Measurements from ENCODE around the gene PLXNB2. TPM values are rescaled to one million over a fixed set of nuclear protein-coding genes. Genes with fewer than 3 reads are reported as not detected.

The PLXNB2 gene
- total RNA-seq, 1 donor from 2014 or later: 70.6 TPM

DNA sequence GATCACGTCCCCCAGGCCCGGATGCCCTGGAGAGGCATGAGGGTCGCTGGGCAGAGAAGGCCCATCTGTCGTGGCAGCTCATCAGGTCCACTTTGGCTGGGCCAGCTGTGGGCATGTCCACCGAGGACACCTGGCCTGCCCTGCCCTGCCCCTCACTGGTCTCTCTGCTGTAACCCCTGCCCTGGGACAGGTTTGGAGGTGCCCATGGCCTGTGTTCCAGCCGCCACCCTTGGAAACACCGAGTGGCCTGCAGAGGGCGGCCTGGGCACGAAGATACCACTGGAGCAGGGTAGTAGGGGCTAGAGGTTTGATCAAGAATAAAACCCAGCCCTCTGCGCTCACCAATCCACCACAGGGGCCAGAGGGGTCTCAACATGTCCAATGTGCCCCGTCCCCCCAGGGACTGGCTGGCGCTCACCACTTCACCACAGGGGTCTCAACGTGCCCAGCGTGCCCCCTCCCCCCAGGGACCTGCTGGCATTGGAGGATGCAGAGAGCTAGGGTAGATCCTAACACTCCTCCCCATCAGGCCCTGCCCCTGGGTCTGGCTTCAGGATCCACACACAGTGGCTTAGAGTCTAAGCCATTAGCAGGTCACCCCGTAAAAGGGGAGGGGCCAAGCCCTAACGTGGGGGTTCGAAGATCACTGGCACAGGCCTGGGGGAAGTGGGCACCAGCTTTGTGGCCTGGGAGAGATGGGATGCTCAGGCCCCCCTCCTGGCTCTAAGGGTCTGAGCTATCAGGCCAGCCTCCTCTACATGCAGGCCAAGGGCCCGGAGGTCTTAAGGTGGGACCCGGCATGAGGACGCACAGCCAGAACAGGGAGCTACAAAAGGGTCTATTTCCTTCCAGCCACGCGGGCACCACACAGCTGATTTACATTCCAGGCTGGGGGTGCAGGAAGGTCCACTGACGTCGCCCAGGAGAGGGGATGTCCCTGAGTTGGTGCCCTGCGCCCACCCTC, 55.1 kb downstream of the PLXNB2 start:
- DNase-seq (ENCODE audit: missing footprints) (peak; percentile 90), ATAC-seq (peak; percentile 80)
- intact Hi-C loops (cut with DNase I): loop anchor here (2.0 to 5.0 kb wide), 2 partner anchors 18 to 255 kb away; partner anchors contain the start of genes LMF2, MAPK11 and NCAPH2

DNA sequence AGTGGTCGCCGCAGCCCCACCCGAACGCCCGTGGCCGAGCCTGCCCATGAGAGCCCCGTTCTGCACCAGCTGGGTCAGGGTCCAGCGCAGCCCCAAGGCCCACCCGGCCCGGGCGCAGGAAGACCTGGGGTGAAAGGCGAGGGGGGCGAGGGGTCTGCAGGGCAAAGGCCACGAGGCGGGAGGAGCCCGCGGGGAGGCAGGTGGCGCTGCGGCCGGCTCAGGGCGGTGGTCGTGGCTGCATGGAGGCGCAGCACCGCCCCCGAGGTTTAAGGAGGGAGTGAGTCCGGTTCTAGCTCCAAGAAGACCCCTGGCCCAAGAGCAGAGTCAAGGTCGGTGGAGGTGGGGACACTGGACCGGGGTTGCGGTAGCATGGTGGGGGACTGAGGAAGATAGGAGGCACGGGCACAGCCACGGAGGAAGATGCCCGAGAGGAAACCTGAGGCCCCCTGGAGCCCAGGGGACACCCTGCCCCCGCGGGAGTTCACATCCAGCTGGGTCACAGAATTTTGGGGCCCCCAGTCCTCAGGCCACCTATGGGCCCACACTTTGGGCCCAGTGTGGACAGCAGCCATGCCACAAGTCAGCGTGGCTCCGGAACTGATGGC, 55.9 kb downstream of the PLXNB2 start:
- no peak for DNase-seq (ENCODE audit: missing footprints)
- intact Hi-C loops (cut with DNase I): loop anchor here (2.0 to 5.0 kb wide), 3 partner anchors 19 to 256 kb away; partner anchors contain the start of genes LMF2, MAPK11, NCAPH2 and PPP6R2
- no peak for ATAC-seq

GRCh38 chr22:50250555-50251476, 56.6 kb downstream of the PLXNB2 start, which contains the start of gene HDAC10:
TSS of gene HDAC10 (minus strand) at chr22:50251265. CDS start at chr22:50251032, 233 bp downstream.
- DNase-seq (ENCODE audit: missing footprints) (peak; percentile 93), ATAC-seq (peak; percentile 80)
- intact Hi-C loops (cut with DNase I): loop anchor here (2.0 to 5.0 kb wide), 2 partner anchors 92 to 256 kb away; partner anchors contain the start of genes LMF2, NCAPH2 and PPP6R2

GRCh38 chr22:50250249-50250554, 57.2 kb downstream of the PLXNB2 start:
- ATAC-seq: no peak
- intact Hi-C loops (cut with DNase I): loop anchor here (2.0 to 5.0 kb wide), 2 partner anchors 93 to 257 kb away; partner anchors contain the start of genes LMF2, NCAPH2 and PPP6R2
- no peak for DNase-seq (ENCODE audit: missing footprints)

GRCh38 chr22:50249341-50250248, 57.9 kb downstream of the PLXNB2 start:
- ATAC-seq (no peak), DNase-seq (ENCODE audit: missing footprints) (no peak)
- intact Hi-C loops (cut with DNase I): loop anchor here (2.0 to 10.0 kb wide), 3 partner anchors 93 to 365 kb away; partner anchors contain the start of genes LMF2, NCAPH2 and PPP6R2

GRCh38 chr22:50248196-50249081, 59.0 kb downstream of the PLXNB2 start:
- DNase-seq (ENCODE audit: missing footprints) (no peak), ATAC-seq (no peak)
- intact Hi-C loops (cut with DNase I): loop anchor here (10.0 kb wide), 1 partner anchor 366 kb away; no protein-coding TSS in a partner anchor

- peak; percentile 86 for DNase-seq (ENCODE audit: missing footprints)
- intact Hi-C loops (cut with DNase I): loop anchor here (10.0 kb wide), 1 partner anchor 367 kb away; no protein-coding TSS in a partner anchor
These were observed 59.7 kb downstream of the PLXNB2 start for GRCh38 chr22:50247748-50248147.

DNA sequence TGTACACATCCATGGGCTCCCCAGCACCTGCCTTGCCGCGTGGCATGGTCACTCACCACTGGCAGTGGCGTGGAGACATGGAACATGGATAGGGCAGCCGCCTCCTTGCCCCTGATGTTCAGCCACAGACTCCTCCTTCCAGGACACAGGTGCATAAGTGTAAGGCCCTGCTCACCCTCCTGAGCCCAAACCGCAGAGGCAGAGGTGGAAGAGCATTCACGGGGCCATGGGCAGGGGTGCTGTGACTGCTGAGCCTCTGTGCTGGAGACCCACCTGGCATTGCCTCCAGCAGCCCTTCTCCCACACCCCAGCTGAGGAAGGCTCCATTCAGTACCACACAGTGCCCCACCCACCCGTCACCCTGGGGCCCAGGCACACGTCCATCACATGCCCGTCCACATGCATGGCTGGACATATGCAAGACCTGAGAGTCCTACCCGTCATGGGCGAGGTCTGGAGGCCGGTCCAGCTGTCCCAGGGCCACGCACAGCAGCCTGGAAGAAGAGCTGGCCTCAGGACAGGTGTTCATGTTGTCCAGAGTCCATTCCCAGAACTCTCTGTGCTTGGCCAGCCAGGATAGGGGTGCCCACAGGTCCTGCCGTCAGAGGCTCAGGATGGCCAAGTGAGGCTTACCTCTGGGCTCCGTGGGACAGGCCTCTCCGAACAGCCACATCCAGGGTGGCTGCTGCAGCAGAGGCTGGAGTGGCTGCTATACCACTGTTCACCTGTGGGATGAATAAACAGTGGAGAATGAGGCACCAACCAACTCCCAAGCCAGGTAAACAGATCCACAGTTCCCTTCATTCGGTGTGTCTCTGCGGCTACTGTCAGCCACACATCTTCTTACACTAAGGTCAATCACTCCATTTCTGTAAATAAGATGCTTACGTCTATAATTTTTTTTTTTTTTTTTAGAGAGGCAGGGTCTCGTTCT, 60.9 kb downstream of the PLXNB2 start:
- DNase-seq (ENCODE audit: missing footprints): no peak
- intact Hi-C loops (cut with DNase I): loop anchor here (10.0 kb wide), 1 partner anchor 368 kb away; no protein-coding TSS in a partner anchor
- no peak for ATAC-seq

More at GRCh38 chr22:50247748-50248147, 59.7 kb downstream of the PLXNB2 start:
- ATAC-seq: no peak

- ATAC-seq (peak; percentile 43), DNase-seq (ENCODE audit: missing footprints) (no peak)
- intact Hi-C loops (cut with DNase I): loop anchor here (10.0 kb wide), 1 partner anchor 369 kb away; no protein-coding TSS in a partner anchor
These were observed 62.0 kb downstream of the PLXNB2 start for GRCh38 chr22:50245214-50246072.

GRCh38 chr22:50244420-50245213, 62.8 kb downstream of the PLXNB2 start, which contains the start of gene TUBGCP6:
TSS of gene TUBGCP6 (minus strand) at chr22:50245023. CDS start at chr22:50244459, 564 bp downstream.
- intact Hi-C loops (cut with DNase I): loop anchor here (10.0 kb wide), 1 partner anchor 370 kb away; no protein-coding TSS in a partner anchor
- ATAC-seq (peak; percentile 94), DNase-seq (ENCODE audit: missing footprints) (peak; percentile 99)

- DNase-seq (ENCODE audit: missing footprints) (no peak), ATAC-seq (no peak)
- intact Hi-C loops (cut with DNase I): loop anchor here (10.0 kb wide), 1 partner anchor 371 kb away; no protein-coding TSS in a partner anchor
These were observed 63.6 kb downstream of the PLXNB2 start for GRCh38 chr22:50243685-50244419.

- DNase-seq (ENCODE audit: missing footprints) (no peak), ATAC-seq (no peak)
- intact Hi-C loops (cut with DNase I): loop anchor here (10.0 kb wide), 1 partner anchor 372 kb away; no protein-coding TSS in a partner anchor
These were observed 65.0 kb downstream of the PLXNB2 start for GRCh38 chr22:50242406-50242949.
